Measurements from ENCODE around the gene IRF9.

DNA sequence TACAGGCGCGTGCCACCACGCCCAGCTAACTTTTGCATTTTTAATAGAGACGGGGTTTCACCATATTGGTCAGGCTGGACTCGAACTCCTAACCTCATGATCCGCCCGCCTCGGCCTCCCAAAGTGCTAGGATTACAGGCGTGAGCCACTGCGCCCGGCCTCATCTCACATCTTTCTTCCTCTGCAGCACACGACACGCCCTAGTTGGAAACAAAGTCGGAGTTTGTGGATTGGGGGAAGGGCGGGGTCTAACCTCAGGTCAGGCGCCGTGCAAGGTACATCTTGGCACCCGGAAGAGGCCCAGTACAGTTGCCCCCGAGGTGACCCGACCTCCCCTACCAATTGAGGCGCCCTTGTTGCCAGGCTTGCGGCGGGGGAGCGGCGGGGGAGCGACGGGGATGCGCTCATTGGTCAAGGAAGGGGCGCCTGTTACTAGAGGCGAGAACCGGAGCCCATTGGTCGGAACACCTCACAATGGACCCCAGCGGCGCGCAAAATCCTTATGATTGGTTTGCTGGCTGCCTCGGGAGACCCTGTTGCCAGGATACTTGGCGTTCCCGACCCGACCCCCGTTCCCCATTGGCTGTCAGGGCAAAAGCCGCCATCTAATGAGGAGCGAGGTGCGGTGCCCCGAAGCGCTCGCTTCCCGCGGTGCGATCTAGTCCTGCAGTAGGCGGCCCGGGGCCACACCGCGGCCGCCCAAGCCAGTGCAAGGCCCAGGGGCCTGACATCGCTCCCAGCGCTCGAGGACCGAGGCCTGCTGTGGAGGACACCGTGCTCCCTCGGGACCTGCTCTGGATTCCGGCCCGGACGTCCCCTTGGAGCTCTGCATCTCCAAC is 10.6 kb downstream of the IRF9 start, which contains the start of gene REC8:
- TF ChIP-seq POLR2AphosphoS5 (IDR thresholded peaks at IDR 0.05; ENCODE audit: low read depth, low read length): no peak
- no peak for TF ChIP-seq REST (IDR thresholded peaks at IDR 0.05; ENCODE audit: insufficient read depth in 1 of 2, low read depth in 2 of 2, low read length in 2 of 2)

Measured in PFSK-1 (cell line).